GM12878 (cell line): ENCODE results near the gene LSAMP. TPM values are rescaled to one million over a fixed set of nuclear protein-coding genes. Genes with fewer than 3 reads are reported as not detected.

ENCODE experiments used
- BMI1 ChIP-seq: fragments of 450-650 bp; IDR thresholded peaks from 2 replicates; pipeline ENCODE4 v1.6.1; 2016; ENCODE audit warnings: mild to moderate bottlenecking, moderate library complexity, borderline replicate concordance
- CBX3 ChIP-seq: fragments of 200-600 bp; sonication (generic); IDR thresholded peaks from 2 replicates; pipeline ENCODE4 v1.6.1; 2016; ENCODE audit warnings: low read depth, borderline replicate concordance
- CHD2 ChIP-seq: IDR thresholded peaks from 2 replicates; pipeline ENCODE4 v1.6.1; 2011; ENCODE audit warnings: low read depth, low read length, improper control_type of control experiment, borderline replicate concordance
- EGR1 ChIP-seq, 2 experiments: IDR thresholded peaks; 1 replicate in 1 of 2; 2 replicates in 1 of 2; pipeline ENCODE4 v1.6.1; 2011 to 2012; ENCODE audit warnings: low read depth in 2 of 2, low read length in 2 of 2, borderline replicate concordance in 1 of 2, mild to moderate bottlenecking in 1 of 2, moderate library complexity in 1 of 2
- FOXK2 ChIP-seq: fragments of 450-650 bp; IDR thresholded peaks from 2 replicates; pipeline ENCODE4 v1.6.1; 2017; ENCODE audit warnings: mild to moderate bottlenecking, moderate library complexity
- HDGF ChIP-seq: fragments of 450-650 bp; IDR thresholded peaks from 2 replicates; pipeline ENCODE4 v1.6.1; 2016; ENCODE audit warnings: antibody characterized with exemption
- RB1 ChIP-seq: fragments of 450-650 bp; formaldehyde crosslinking; IDR thresholded peaks from 2 replicates; pipeline ENCODE4 v1.6.1; 2017; ENCODE audit warnings: mild to moderate bottlenecking, borderline replicate concordance
- SIX5 ChIP-seq: IDR thresholded peaks from 2 replicates; pipeline ENCODE4 v1.6.1; 2011; ENCODE audit warnings: mild to moderate bottlenecking, low read depth, low read length, moderate library complexity; ENCODE audit not compliant: severe bottlenecking
- SMAD5 ChIP-seq: IDR thresholded peaks from 2 replicates; pipeline ENCODE4 v1.6.1; 2016; ENCODE audit warnings: antibody characterized with exemption, low read depth
- STAT3 ChIP-seq: IDR thresholded peaks from 2 replicates; pipeline ENCODE4 v1.6.1; 2011; ENCODE audit warnings: low read depth, low read length, improper control_type of control experiment
- TAF1 ChIP-seq: IDR thresholded peaks from 2 replicates; pipeline ENCODE4 v1.6.1; 2011; ENCODE audit warnings: mild to moderate bottlenecking, low read depth, low read length, borderline replicate concordance
- WRNIP1 ChIP-seq: IDR thresholded peaks from 2 replicates; pipeline ENCODE4 v1.6.1; 2011; ENCODE audit warnings: low read depth, low read length, improper control_type of control experiment, borderline replicate concordance
- polyA plus RNA-seq, 11 experiments: library from polyadenylated mRNA; depleted of rRNA in 4 of 11; unstranded in 6 of 11; stranded (reverse) in 5 of 11; fragments of >200 nt; fragmentation: Nextera tagmentation in 4 of 11; fragmentation: Illumina TruSeq in 1 of 11; extraction: Ambion mirVana in 4 of 11; extraction: Trizol in 1 of 11; gene quantifications; 1 replicate in 1 of 11; 2 replicates in 10 of 11; pipeline versions ENCODE4 v1.2.1 to v1.2.3, GENCODE V29; 2011 to 2016; ENCODE audit warnings: inconsistent platforms in 2 of 11, missing spikeins in 2 of 11, low read depth in 1 of 11
- total RNA-seq, 4 experiments: library from RNA; depleted of rRNA in 3 of 4; stranded (reverse); fragments of >200 nt in 3 of 4; fragmentation: Illumina TruSeq in 1 of 4; extraction: Trizol in 1 of 4; gene quantifications; 2 replicates each; pipeline versions ENCODE4 v1.2.1 to v1.2.3, GENCODE V29; 2013 to 2021
- TF ChIP-seq, protein P1 (sequence below): fragments of 450-650 bp; IDR thresholded peaks from 2 replicates; pipeline ENCODE4 v1.6.1; 2016; ENCODE audit warnings: mild to moderate bottlenecking
- TF ChIP-seq, protein P2 (sequence below): IDR thresholded peaks from 2 replicates; pipeline ENCODE4 v1.6.1; 2011; ENCODE audit warnings: borderline replicate concordance, low read depth, mild to moderate bottlenecking, moderate library complexity, low read length; ENCODE audit not compliant: insufficient read depth, poor library complexity, severe bottlenecking
- TF ChIP-seq, protein P3 (sequence below): fragments of 450-650 bp; formaldehyde crosslinking; IDR thresholded peaks from 2 replicates; pipeline ENCODE4 v1.4.0; 2022; ENCODE audit warnings: mild to moderate bottlenecking, moderate library complexity

The LSAMP gene
- total and polyA plus RNA-seq, 10 of the 15 experiments (the other 5 are each of a cell fraction or from before 2014, with no cell fraction given): 2.0 to 12.7 (median 6.5) TPM

DNA sequence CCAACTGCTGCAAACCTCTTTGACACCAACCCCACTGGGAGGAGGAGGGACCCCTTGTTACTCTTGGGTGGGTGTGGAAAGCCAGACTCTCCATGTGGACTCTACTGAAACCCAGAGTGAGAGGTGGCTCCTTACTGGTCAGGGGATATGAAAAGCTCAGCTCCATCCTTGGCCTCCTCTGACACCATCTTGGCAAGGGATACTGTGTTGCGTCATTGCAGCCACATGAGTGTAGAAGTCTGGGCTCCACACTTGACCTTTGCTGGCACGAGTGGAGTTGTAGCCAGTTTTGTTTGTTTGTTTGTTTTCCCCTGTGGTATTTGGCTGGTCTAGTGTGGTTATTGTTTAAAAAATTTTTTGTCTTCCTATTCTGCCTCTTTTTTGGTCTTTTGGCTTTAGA is 532.9 kb downstream of the LSAMP start (continued):
- TF ChIP-seq, protein P1, sequence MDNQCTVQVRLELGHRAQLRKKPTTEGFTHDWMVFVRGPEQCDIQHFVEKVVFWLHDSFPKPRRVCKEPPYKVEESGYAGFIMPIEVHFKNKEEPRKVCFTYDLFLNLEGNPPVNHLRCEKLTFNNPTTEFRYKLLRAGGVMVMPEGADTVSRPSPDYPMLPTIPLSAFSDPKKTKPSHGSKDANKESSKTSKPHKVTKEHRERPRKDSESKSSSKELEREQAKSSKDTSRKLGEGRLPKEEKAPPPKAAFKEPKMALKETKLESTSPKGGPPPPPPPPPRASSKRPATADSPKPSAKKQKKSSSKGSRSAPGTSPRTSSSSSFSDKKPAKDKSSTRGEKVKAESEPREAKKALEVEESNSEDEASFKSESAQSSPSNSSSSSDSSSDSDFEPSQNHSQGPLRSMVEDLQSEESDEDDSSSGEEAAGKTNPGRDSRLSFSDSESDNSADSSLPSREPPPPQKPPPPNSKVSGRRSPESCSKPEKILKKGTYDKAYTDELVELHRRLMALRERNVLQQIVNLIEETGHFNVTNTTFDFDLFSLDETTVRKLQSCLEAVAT: no peak
- TF ChIP-seq EGR1 (IDR thresholded peaks at IDR 0.05; ENCODE audit: borderline replicate concordance in 1 of 2, low read depth in 2 of 2, low read length in 2 of 2): no peak
- TF ChIP-seq, protein P2, sequence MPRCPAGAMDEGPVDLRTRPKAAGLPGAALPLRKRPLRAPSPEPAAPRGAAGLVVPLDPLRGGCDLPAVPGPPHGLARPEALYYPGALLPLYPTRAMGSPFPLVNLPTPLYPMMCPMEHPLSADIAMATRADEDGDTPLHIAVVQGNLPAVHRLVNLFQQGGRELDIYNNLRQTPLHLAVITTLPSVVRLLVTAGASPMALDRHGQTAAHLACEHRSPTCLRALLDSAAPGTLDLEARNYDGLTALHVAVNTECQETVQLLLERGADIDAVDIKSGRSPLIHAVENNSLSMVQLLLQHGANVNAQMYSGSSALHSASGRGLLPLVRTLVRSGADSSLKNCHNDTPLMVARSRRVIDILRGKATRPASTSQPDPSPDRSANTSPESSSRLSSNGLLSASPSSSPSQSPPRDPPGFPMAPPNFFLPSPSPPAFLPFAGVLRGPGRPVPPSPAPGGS: no peak
- no peak for TF ChIP-seq STAT3
- TF ChIP-seq RB1: no peak
- no peak for TF ChIP-seq TAF1
- TF ChIP-seq FOXK2: no peak
- no peak for TF ChIP-seq WRNIP1
- no peak for TF ChIP-seq SIX5
- no peak for TF ChIP-seq CBX3
- TF ChIP-seq HDGF: no peak
- TF ChIP-seq CHD2: no peak
- no peak for TF ChIP-seq BMI1
- TF ChIP-seq, protein P3, sequence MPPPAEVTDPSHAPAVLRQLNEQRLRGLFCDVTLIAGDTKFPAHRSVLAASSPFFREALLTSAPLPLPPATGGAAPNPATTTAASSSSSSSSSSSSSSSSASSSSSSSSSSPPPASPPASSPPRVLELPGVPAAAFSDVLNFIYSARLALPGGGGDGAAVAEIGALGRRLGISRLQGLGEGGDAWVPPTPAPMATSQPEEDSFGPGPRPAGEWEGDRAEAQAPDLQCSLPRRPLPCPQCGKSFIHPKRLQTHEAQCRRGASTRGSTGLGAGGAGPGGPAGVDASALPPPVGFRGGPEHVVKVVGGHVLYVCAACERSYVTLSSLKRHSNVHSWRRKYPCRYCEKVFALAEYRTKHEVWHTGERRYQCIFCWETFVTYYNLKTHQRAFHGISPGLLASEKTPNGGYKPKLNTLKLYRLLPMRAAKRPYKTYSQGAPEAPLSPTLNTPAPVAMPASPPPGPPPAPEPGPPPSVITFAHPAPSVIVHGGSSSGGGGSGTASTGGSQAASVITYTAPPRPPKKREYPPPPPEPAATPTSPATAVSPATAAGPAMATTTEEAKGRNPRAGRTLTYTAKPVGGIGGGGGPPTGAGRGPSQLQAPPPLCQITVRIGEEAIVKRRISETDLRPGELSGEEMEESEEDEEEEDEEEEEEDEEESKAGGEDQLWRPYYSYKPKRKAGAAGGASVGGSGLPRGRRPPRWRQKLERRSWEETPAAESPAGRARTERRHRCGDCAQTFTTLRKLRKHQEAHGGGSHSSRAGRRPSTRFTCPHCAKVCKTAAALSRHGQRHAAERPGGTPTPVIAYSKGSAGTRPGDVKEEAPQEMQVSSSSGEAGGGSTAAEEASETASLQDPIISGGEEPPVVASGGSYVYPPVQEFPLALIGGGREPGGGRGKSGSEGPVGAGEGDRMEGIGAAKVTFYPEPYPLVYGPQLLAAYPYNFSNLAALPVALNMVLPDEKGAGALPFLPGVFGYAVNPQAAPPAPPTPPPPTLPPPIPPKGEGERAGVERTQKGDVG (CRISPR knock-in tag): no peak
- TF ChIP-seq SMAD5: no peak
